ENCODE data around the gene ERC2. TPM values are rescaled to one million over a fixed set of nuclear protein-coding genes. Genes with fewer than 3 reads are reported as not detected.

ERC2 gene
- total and polyA plus RNA-seq, 5 donors from 2014 or later = not detected

DNA sequence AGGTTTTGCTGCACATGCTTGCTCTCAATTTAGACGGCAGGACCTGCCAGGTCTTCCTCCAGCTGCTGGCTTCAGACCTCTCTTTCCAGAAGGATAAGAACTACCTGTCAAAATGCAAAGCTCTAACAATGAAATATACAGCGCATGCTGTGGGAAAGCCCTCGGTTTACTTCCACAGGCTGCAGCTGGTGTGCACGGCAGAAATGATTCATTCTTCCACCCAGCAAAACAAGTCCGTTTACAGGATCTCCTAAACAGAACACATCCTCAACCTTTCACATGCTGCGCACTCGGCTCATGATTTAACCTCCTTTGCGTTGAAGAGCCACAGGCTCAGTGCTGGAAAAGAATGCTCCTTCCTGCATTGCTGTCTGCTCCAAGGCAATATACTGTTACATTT is 888.8 kb downstream of the ERC2 start:
- peaks cover 0 to 2% (median 0%) of the 10 kb centered on the region in 4 donors for H3K4me1 Mint-ChIP-seq
- H3K27me3 Mint-ChIP-seq = no peaks in the 10 kb centered on the region
- ATAC-seq (ENCODE audit: low read depth in 2 of 2) (no peak), DNase-seq (no peak)
- H3K4me3 Mint-ChIP-seq = no peak overlapping the region
- no peaks in the 10 kb centered on the region for H3K36me3 ChIP-seq (ENCODE audit: control insufficient read depth, insufficient read depth, low read length)
- peaks cover 0 to 7% (median 0%) of the 10 kb centered on the region in 7 donors for H3K9me3 Mint-ChIP-seq
- no peak overlapping the region for H3K27ac Mint-ChIP-seq
- H3K4me3 ChIP-seq (ENCODE audit: low read depth, low read length) = no peak overlapping the region
- no peaks in the 10 kb centered on the region for H3K9me3 ChIP-seq (ENCODE audit: control insufficient read depth in 2 of 2, low read length in 2 of 2)
- no peaks in the 10 kb centered on the region for H3K36me3 Mint-ChIP-seq
- no peaks in the 10 kb centered on the region for H3K27me3 ChIP-seq (ENCODE audit: control insufficient read depth, insufficient read depth, low read length)
- H3K27ac ChIP-seq (ENCODE audit: insufficient read depth, low read length, poor library complexity, severe bottlenecking) = no peak overlapping the region
- no peaks in the 10 kb centered on the region for H3K4me1 ChIP-seq (ENCODE audit: control insufficient read depth, insufficient read depth, low read length, poor library complexity, severe bottlenecking)

DNA sequence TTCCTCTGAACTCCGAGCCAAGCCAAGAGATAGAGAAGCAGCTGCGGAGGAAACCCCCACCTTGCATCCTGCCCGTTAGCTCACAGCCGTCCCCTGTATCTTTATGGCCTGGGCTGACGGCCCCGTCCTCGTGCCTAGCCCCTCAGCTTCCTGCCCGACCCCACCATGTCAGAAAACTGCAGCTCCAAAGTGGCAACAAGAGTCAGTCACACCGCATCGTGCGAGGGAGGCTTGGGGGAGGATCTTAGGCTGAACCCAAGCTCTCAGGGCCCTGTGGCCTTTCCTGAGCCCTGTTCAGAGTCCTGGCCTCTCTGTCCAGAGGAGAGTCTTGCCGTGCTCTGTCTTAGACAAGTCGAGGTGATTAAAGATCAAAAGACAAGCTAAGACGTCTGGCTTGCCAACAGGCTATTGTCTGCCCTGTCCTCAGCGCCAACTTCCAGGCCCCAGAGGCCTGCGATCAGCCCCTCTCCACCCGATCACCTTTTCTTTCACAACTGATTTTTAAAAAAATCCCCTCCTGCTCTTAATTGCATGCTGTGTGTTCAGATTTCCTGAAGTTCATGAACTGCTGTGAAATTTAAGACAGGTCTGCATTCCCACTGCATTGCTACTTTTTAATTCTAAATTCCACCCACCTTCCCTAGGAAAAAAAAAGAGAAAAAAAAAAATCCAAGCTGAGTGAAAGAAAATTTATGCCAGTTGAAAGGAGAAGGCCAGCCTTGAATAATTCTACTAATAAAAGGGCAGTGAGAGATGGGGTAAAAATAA is 891.5 kb downstream of the ERC2 start:
- DNase-seq (no peak), ATAC-seq (ENCODE audit: low read depth in 2 of 2) (no peak)
- H3K36me3 ChIP-seq (ENCODE audit: control insufficient read depth, insufficient read depth, low read length) = no peaks in the 10 kb centered on the region
- no peak overlapping the region for H3K27ac Mint-ChIP-seq
- no peaks in the 10 kb centered on the region for H3K36me3 Mint-ChIP-seq
- no peak overlapping the region for H3K27ac ChIP-seq (ENCODE audit: insufficient read depth, low read length, poor library complexity, severe bottlenecking)
- H3K4me1 ChIP-seq (ENCODE audit: control insufficient read depth, insufficient read depth, low read length, poor library complexity, severe bottlenecking) = no peaks in the 10 kb centered on the region
- H3K4me3 ChIP-seq (ENCODE audit: low read depth, low read length) = no peak overlapping the region
- H3K9me3 Mint-ChIP-seq = peaks cover 0 to 7% (median under 1%) of the 10 kb centered on the region in 7 donors
- H3K9me3 ChIP-seq (ENCODE audit: control insufficient read depth in 2 of 2, low read length in 2 of 2) = no peaks in the 10 kb centered on the region
- peaks cover 0 to 2% (median 0%) of the 10 kb centered on the region in 4 donors for H3K4me1 Mint-ChIP-seq
- no peaks in the 10 kb centered on the region for H3K27me3 ChIP-seq (ENCODE audit: control insufficient read depth, insufficient read depth, low read length)
- H3K27me3 Mint-ChIP-seq = no peaks in the 10 kb centered on the region
- H3K4me3 Mint-ChIP-seq = no peak overlapping the region

DNA sequence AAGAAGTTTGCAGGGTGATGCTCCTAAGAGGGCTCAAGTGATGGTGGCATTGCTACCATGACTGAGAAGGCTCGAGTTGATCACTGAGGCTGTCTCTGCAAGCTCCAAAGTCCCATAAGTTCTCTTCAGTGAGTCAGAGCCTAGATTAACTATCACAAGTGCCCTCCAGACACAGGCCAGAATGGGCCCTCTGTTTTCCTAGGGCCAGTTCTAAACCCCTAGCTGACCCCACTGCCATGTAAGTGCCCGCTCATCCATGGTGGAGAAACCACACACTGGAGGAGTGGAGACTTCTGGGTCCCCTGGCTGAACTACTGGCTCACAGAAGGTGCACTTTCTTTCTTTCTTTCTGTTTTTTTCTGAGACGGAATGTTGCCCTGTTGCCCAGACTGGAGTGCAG is 893.6 kb downstream of the ERC2 start:
- H3K36me3 ChIP-seq (ENCODE audit: control insufficient read depth, insufficient read depth, low read length) = no peaks in the 10 kb centered on the region
- Mint-ChIP-seq H3K4me1 (peaks cover 0 to under 1% (median 0%) of the 10 kb centered on the region in 4 donors), H3K27me3 (no peaks in the 10 kb centered on the region), H3K9me3 (peaks cover 0 to 5% (median 0%) of the 10 kb centered on the region in 7 donors), H3K36me3 (no peaks in the 10 kb centered on the region), H3K27ac (no peak overlapping the region), H3K4me3 (no peak overlapping the region)
- no peaks in the 10 kb centered on the region for H3K27me3 ChIP-seq (ENCODE audit: control insufficient read depth, insufficient read depth, low read length)
- no peak for DNase-seq
- H3K4me1 ChIP-seq (ENCODE audit: control insufficient read depth, insufficient read depth, low read length, poor library complexity, severe bottlenecking) = no peaks in the 10 kb centered on the region
- H3K9me3 ChIP-seq (ENCODE audit: control insufficient read depth in 2 of 2, low read length in 2 of 2) = no peaks in the 10 kb centered on the region
- no peak overlapping the region for H3K27ac ChIP-seq (ENCODE audit: insufficient read depth, low read length, poor library complexity, severe bottlenecking)
- ATAC-seq (ENCODE audit: low read depth in 2 of 2) = no peak
- no peak overlapping the region for H3K4me3 ChIP-seq (ENCODE audit: low read depth, low read length)

DNA sequence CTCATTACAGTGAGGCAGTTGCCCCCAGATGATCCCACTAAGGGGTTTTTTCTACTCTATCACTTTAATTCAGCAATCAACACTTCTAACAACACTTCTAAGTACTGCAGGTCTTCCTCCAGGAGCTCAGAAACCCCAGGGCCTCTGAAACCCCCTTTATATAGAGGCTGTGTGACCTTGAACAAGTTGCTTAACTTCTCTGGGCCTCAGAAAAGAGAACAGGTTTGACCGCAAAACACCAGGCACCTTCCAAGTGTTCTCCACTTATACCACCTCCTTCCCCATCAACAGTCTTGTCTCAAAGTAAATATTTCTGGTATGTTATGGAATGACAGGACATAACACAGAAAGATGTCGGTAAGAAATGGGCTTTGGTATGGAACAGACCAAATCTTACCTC is 895.5 kb downstream of the ERC2 start:
- H3K27ac Mint-ChIP-seq = no peak overlapping the region
- Histone ChIP-seq H3K4me1 (ENCODE audit: control insufficient read depth, insufficient read depth, low read length, poor library complexity, severe bottlenecking) (no peaks in the 10 kb centered on the region), H3K27me3 (ENCODE audit: control insufficient read depth, insufficient read depth, low read length) (no peaks in the 10 kb centered on the region), H3K27ac (ENCODE audit: insufficient read depth, low read length, poor library complexity, severe bottlenecking) (no peak overlapping the region), H3K4me3 (ENCODE audit: low read depth, low read length) (no peak overlapping the region), H3K36me3 (ENCODE audit: control insufficient read depth, insufficient read depth, low read length) (no peaks in the 10 kb centered on the region), H3K9me3 (ENCODE audit: control insufficient read depth in 2 of 2, low read length in 2 of 2) (no peaks in the 10 kb centered on the region)
- H3K4me1 Mint-ChIP-seq = no peaks in the 10 kb centered on the region
- ATAC-seq (ENCODE audit: low read depth in 2 of 2) (no peak), DNase-seq (no peak)
- no peaks in the 10 kb centered on the region for H3K36me3 Mint-ChIP-seq
- peaks cover 0 to 3% (median 0%) of the 10 kb centered on the region in 7 donors for H3K9me3 Mint-ChIP-seq
- no peak overlapping the region for H3K4me3 Mint-ChIP-seq
- no peaks in the 10 kb centered on the region for H3K27me3 Mint-ChIP-seq

DNA sequence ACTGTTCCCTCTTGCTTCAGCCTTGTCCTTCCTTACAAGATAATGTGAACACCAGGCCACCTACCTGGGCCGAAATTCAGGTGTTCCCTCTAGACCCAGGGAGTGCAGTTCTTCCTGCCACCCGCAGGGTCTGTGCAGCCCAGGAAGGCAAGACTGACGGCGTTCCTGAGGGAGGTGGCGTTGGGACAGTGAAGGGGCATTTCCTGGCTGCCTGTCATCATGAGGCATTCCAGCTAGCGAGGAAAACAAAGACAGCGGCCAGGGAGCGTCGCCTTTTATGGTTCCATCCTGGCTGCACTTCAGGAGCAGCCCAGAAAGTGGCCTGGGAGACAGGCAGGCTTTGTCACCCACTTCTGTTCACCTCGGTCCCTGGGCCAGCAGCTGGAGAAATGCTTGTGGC is 896.4 kb downstream of the ERC2 start:
- Mint-ChIP-seq H3K9me3 (peaks cover 0 to 4% (median 0%) of the 10 kb centered on the region in 7 donors), H3K36me3 (no peaks in the 10 kb centered on the region), H3K27ac (no peak overlapping the region), H3K4me1 (no peaks in the 10 kb centered on the region), H3K4me3 (no peak overlapping the region), H3K27me3 (no peaks in the 10 kb centered on the region)
- Histone ChIP-seq H3K36me3 (ENCODE audit: control insufficient read depth, insufficient read depth, low read length) (no peaks in the 10 kb centered on the region), H3K27me3 (ENCODE audit: control insufficient read depth, insufficient read depth, low read length) (no peaks in the 10 kb centered on the region), H3K9me3 (ENCODE audit: control insufficient read depth in 2 of 2, low read length in 2 of 2) (no peaks in the 10 kb centered on the region), H3K4me3 (ENCODE audit: low read depth, low read length) (no peak overlapping the region), H3K4me1 (ENCODE audit: control insufficient read depth, insufficient read depth, low read length, poor library complexity, severe bottlenecking) (no peaks in the 10 kb centered on the region), H3K27ac (ENCODE audit: insufficient read depth, low read length, poor library complexity, severe bottlenecking) (no peak overlapping the region)
- ATAC-seq (ENCODE audit: low read depth in 2 of 2) (no peak), DNase-seq (no peak)

DNA sequence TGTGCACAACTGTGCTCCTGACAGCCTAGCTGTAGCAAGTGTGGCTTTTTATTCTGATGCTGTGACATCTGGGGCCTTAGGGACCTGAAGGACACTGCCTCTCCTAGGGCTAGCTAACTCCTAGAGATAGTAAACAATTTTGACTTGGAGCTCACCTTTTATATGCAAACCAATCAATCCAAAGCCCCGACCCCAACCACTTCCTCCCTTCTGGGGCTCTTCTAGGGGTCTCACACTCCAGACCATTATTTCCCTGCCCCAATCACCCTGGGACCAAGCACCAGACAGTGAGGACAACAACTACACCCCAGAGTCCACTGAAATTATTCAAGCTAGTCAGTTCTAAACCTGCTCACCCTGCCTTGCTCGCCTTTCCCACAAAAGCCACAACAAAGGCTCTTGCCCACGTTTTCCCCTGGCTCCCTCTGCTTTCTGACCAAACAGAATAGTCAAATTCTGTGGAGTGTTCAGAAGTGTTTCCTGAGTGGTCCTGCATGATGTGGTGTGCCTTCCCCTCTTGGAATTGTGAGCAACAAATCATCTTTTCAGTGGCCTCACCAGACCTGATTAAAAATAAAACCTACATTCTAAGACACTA is 897.0 kb downstream of the ERC2 start:
- Mint-ChIP-seq H3K27ac (no peak overlapping the region), H3K4me1 (no peaks in the 10 kb centered on the region), H3K36me3 (no peaks in the 10 kb centered on the region), H3K9me3 (peaks cover 0 to 4% (median 0%) of the 10 kb centered on the region in 7 donors), H3K27me3 (no peaks in the 10 kb centered on the region), H3K4me3 (no peak overlapping the region)
- ATAC-seq (ENCODE audit: low read depth in 2 of 2) = no peak
- H3K9me3 ChIP-seq (ENCODE audit: control insufficient read depth in 2 of 2, low read length in 2 of 2) = no peaks in the 10 kb centered on the region
- H3K36me3 ChIP-seq (ENCODE audit: control insufficient read depth, insufficient read depth, low read length) = no peaks in the 10 kb centered on the region
- no peaks in the 10 kb centered on the region for H3K27me3 ChIP-seq (ENCODE audit: control insufficient read depth, insufficient read depth, low read length)
- H3K27ac ChIP-seq (ENCODE audit: insufficient read depth, low read length, poor library complexity, severe bottlenecking) = no peak overlapping the region
- DNase-seq = no peak
- no peaks in the 10 kb centered on the region for H3K4me1 ChIP-seq (ENCODE audit: control insufficient read depth, insufficient read depth, low read length, poor library complexity, severe bottlenecking)
- no peak overlapping the region for H3K4me3 ChIP-seq (ENCODE audit: low read depth, low read length)

DNA sequence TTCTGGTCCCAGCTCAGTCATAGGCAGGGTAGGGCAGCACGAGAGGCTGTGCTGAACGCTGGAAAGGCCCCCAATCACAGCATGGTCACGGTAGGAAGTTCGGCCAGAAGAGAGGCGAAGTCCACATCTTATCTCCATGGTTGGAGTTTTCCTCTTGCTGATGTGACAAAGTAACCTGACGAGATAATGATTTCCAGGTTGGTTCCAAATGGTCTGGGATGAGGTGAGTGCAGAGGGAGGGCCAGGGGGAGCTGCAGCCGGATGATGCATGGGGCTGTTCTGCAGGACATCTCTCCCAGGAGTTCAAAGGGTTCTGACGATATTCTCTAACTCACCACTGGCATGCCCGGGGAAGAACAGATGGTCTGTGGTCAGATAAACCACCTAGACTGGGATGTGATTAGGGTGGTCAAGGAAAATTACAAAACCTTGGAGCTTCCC is 898.0 kb downstream of the ERC2 start:
- Histone ChIP-seq H3K27ac (ENCODE audit: insufficient read depth, low read length, poor library complexity, severe bottlenecking) (no peak overlapping the region), H3K4me3 (ENCODE audit: low read depth, low read length) (no peak overlapping the region), H3K27me3 (ENCODE audit: control insufficient read depth, insufficient read depth, low read length) (no peaks in the 10 kb centered on the region), H3K4me1 (ENCODE audit: control insufficient read depth, insufficient read depth, low read length, poor library complexity, severe bottlenecking) (no peaks in the 10 kb centered on the region), H3K36me3 (ENCODE audit: control insufficient read depth, insufficient read depth, low read length) (no peaks in the 10 kb centered on the region), H3K9me3 (ENCODE audit: control insufficient read depth in 2 of 2, low read length in 2 of 2) (no peaks in the 10 kb centered on the region)
- DNase-seq (no peak), ATAC-seq (ENCODE audit: low read depth in 2 of 2) (no peak)
- Mint-ChIP-seq H3K27me3 (no peaks in the 10 kb centered on the region), H3K36me3 (no peaks in the 10 kb centered on the region), H3K4me3 (no peak overlapping the region), H3K4me1 (peaks cover 0 to 2% (median 0%) of the 10 kb centered on the region in 4 donors), H3K27ac (no peak overlapping the region), H3K9me3 (peaks cover 0 to 6% (median 0%) of the 10 kb centered on the region in 7 donors)

Data from CD4-positive, CD25-positive, alpha-beta regulatory T cell (primary cell).